IMR-90 (cell line): ENCODE measurements around the gene WDR90. TPM values are rescaled to one million over a fixed set of nuclear protein-coding genes. Genes with fewer than 3 reads are reported as not detected.

Experiments
- ATAC-seq: fragments of 200-7000 bp; cut with Tn5 transposase; 2 replicates; pipeline ENCODE4 v1.9.1; 2020; ENCODE audit warnings: low read depth, mild to moderate bottlenecking, moderate library complexity
- BruUV-seq: library from RNA; stranded (reverse); fragments of 400-500 nt; replicated peaks from 2 replicates; lab custom pipeline; 2021; lab: Mats Ljungman, UMichigan
- CTCF ChIA-PET: fragments of 300-600 bp; formaldehyde crosslinking; extraction: SDS; loops from one replicate; lab custom pipeline; 2021; ENCODE audit warnings: antibody characterized with exemption; lab: Yijun Ruan, JAX
- POLR2A ChIA-PET: fragments of 300-600 bp; sonication (Branson Sonifier 250); formaldehyde crosslinking; loops from one replicate; lab custom pipeline; 2022; ENCODE audit warnings: antibody characterized with exemption; ENCODE audit not compliant: unreplicated experiment; lab: Charles Lee
- DNase-seq: peaks from one replicate; pipeline ENCODE4 v3.0.0; 2013
- H2AFZ ChIP-seq: replicated peaks from 2 replicates; pipeline ENCODE3; 2013; ENCODE audit warnings: low read length, mild to moderate bottlenecking; ENCODE audit not compliant: poor library complexity
- H2AK5ac ChIP-seq: 2 replicates; pipeline ENCODE4 v1.6.1; 2013; ENCODE audit warnings: low read depth, low read length, inconsistent platforms
- H2AK9ac ChIP-seq: replicated peaks from 2 replicates; pipeline ENCODE3; 2013; ENCODE audit warnings: mild to moderate bottlenecking, low read depth, low read length, moderate library complexity; ENCODE audit not compliant: poor library complexity
- H2BK120ac ChIP-seq: 2 replicates; pipeline ENCODE4 v1.6.1; 2013; ENCODE audit warnings: low read depth, low read length, inconsistent platforms
- H2BK15ac ChIP-seq: 3 replicates; pipeline ENCODE4 v1.6.1; 2013; ENCODE audit warnings: low read depth, low read length, inconsistent platforms
- H2BK20ac ChIP-seq: 2 replicates; pipeline ENCODE4 v1.6.1; 2013; ENCODE audit warnings: low read depth, mild to moderate bottlenecking, inconsistent platforms, low read length, moderate library complexity
- H2BK5ac ChIP-seq: 2 replicates; pipeline ENCODE4 v1.6.1; 2013; ENCODE audit warnings: mild to moderate bottlenecking, low read depth, low read length, inconsistent platforms; ENCODE audit not compliant: poor library complexity, severe bottlenecking
- H3K14ac ChIP-seq: replicated peaks from 2 replicates; pipeline ENCODE4 v1.6.1; 2013; ENCODE audit warnings: low read depth, low read length, inconsistent platforms
- H3K18ac ChIP-seq: 2 replicates; pipeline ENCODE4 v1.6.1; 2013; ENCODE audit warnings: low read depth, low read length, control low read depth
- H3K23ac ChIP-seq: 2 replicates; pipeline ENCODE4 v1.6.1; 2013; ENCODE audit warnings: low read depth, low read length, inconsistent platforms
- H3K27ac ChIP-seq: 2 replicates; pipeline ENCODE4 v1.5.1; 2013; ENCODE audit warnings: mild to moderate bottlenecking, control low read depth, low read length; ENCODE audit not compliant: insufficient read depth
- H3K27me3 ChIP-seq: 2 replicates; pipeline ENCODE4 v1.6.1; 2013; ENCODE audit warnings: low read length; ENCODE audit not compliant: control insufficient read depth, insufficient read depth
- H3K36me3 ChIP-seq: 2 replicates; pipeline ENCODE4 v1.6.1; 2013; ENCODE audit warnings: low read length, mixed read lengths; ENCODE audit not compliant: control insufficient read depth, insufficient read depth
- H3K4ac ChIP-seq: 2 replicates; pipeline ENCODE4 v1.6.1; 2013; ENCODE audit warnings: low read depth, low read length, inconsistent platforms
- H3K4me1 ChIP-seq: 2 replicates; pipeline ENCODE4 v1.6.1; 2013; ENCODE audit warnings: low read length, mixed read lengths; ENCODE audit not compliant: control insufficient read depth, insufficient read depth
- H3K4me2 ChIP-seq: 2 replicates; pipeline ENCODE4 v1.6.1; 2013; ENCODE audit warnings: low read depth, mild to moderate bottlenecking, control low read depth, low read length, moderate library complexity
- H3K4me3 ChIP-seq: 2 replicates; pipeline ENCODE4 v1.5.1; 2013; ENCODE audit warnings: low read depth, mild to moderate bottlenecking, control low read depth, low read length, moderate library complexity; ENCODE audit not compliant: insufficient read depth
- H3K56ac ChIP-seq: 2 replicates; pipeline ENCODE4 v1.6.1; 2013; ENCODE audit warnings: low read length, inconsistent platforms; ENCODE audit not compliant: insufficient read depth; ENCODE audit errors: extremely low read depth
- H3K79me1 ChIP-seq, 2 experiments: 2 replicates each; pipeline ENCODE4 v1.6.1; 2013; ENCODE audit warnings: low read length in 2 of 2, inconsistent platforms in 1 of 2, low read depth in 1 of 2
- H3K9ac ChIP-seq: 2 replicates; pipeline ENCODE4 v1.6.1; 2013; ENCODE audit warnings: low read depth, low read length, control low read depth
- H3K9me1 ChIP-seq: 2 replicates; pipeline ENCODE4 v1.6.1; 2013; ENCODE audit warnings: low read length, inconsistent platforms; ENCODE audit not compliant: insufficient read depth
- H3K9me3 ChIP-seq: 2 replicates; pipeline ENCODE4 v1.6.1; 2013; ENCODE audit warnings: low read length; ENCODE audit not compliant: control insufficient read depth, insufficient read depth
- H4K20me1 ChIP-seq: 2 replicates; pipeline ENCODE4 v1.6.1; 2013; ENCODE audit warnings: low read length, inconsistent platforms; ENCODE audit not compliant: insufficient read depth
- H4K5ac ChIP-seq: 2 replicates; pipeline ENCODE4 v1.6.1; 2013; ENCODE audit warnings: mild to moderate bottlenecking, low read depth, low read length, control low read depth
- H4K8ac ChIP-seq, 2 experiments: 2 replicates each; pipeline ENCODE4 v1.6.1; 2013; ENCODE audit warnings: low read depth in 2 of 2, low read length in 2 of 2, control low read depth in 1 of 2, inconsistent platforms in 1 of 2
- H4K91ac ChIP-seq: 2 replicates; pipeline ENCODE4 v1.6.1; 2013; ENCODE audit warnings: low read depth, low read length, inconsistent platforms; ENCODE audit not compliant: insufficient read depth
- BHLHE40 ChIP-seq: fragments of 150-350 bp; IDR thresholded peaks from 2 replicates; pipeline ENCODE4 v1.6.1; 2016; ENCODE audit warnings: mild to moderate bottlenecking, low read depth, low read length
- CEBPB ChIP-seq: IDR thresholded peaks from 2 replicates; pipeline ENCODE4 v1.6.1; 2012; ENCODE audit warnings: low read depth, low read length, improper control_type of control experiment
- CHD1 ChIP-seq: IDR thresholded peaks from 2 replicates; pipeline ENCODE4 v1.6.1; 2012; ENCODE audit warnings: low read depth, low read length, improper control_type of control experiment
- CTCF ChIP-seq: conservative IDR thresholded peaks from 2 replicates; pipeline ENCODE4 v1.5.1; 2012; ENCODE audit warnings: mild to moderate bottlenecking, low read depth, low read length, improper control_type of control experiment
- ELK1 ChIP-seq: fragments of 150-350 bp; IDR thresholded peaks from 2 replicates; pipeline ENCODE4 v1.6.1; 2016; ENCODE audit warnings: low read depth, mild to moderate bottlenecking, low read length, moderate library complexity, borderline replicate concordance
- FOS ChIP-seq: fragments of 150-350 bp; IDR thresholded peaks from 2 replicates; pipeline ENCODE4 v1.6.1; 2016; ENCODE audit warnings: low read depth, low read length
- MAFK ChIP-seq: IDR thresholded peaks from 2 replicates; pipeline ENCODE4 v1.6.1; 2012; ENCODE audit warnings: low read depth, low read length, improper control_type of control experiment
- MAZ ChIP-seq: IDR thresholded peaks from 2 replicates; pipeline ENCODE4 v1.6.1; 2012; ENCODE audit warnings: low read depth, mild to moderate bottlenecking, low read length, improper control_type of control experiment, moderate library complexity, borderline replicate concordance
- MXI1 ChIP-seq: IDR thresholded peaks from 2 replicates; pipeline ENCODE4 v1.6.1; 2012; ENCODE audit warnings: low read depth, mild to moderate bottlenecking, low read length, moderate library complexity, borderline replicate concordance
- NFE2L2 ChIP-seq: fragments of 150-350 bp; IDR thresholded peaks from 2 replicates; pipeline ENCODE4 v1.6.1; 2016; ENCODE audit warnings: low read depth, mild to moderate bottlenecking, low read length
- POLR2A ChIP-seq: IDR thresholded peaks from 2 replicates; pipeline ENCODE4 v1.6.1; 2012; ENCODE audit warnings: mild to moderate bottlenecking, low read depth, low read length
- RAD21 ChIP-seq: IDR thresholded peaks from 2 replicates; pipeline ENCODE4 v1.6.1; 2012; ENCODE audit warnings: low read length, improper control_type of control experiment
- RCOR1 ChIP-seq: IDR thresholded peaks from 2 replicates; pipeline ENCODE4 v1.6.1; 2012; ENCODE audit warnings: mild to moderate bottlenecking, low read length, improper control_type of control experiment; ENCODE audit not compliant: insufficient replicate concordance
- RFX5 ChIP-seq: IDR thresholded peaks from 2 replicates; pipeline ENCODE4 v1.8.0; 2012; ENCODE audit warnings: low read depth, mild to moderate bottlenecking, low read length, moderate library complexity
- SMC3 ChIP-seq: fragments of 150-350 bp; IDR thresholded peaks from 2 replicates; pipeline ENCODE4 v1.6.1; 2016; ENCODE audit warnings: low read depth, mild to moderate bottlenecking, antibody characterized with exemption, low read length, moderate library complexity
- USF2 ChIP-seq: fragments of 150-350 bp; IDR thresholded peaks from 2 replicates; pipeline ENCODE4 v1.6.1; 2017; ENCODE audit warnings: mild to moderate bottlenecking, antibody characterized with exemption, low read length, low read depth
- WGBS, 2 experiments: methylation state at CpG; one replicate each; pipeline versions ENCODE4 v1.1.5 to v1.1.7; 2013; ENCODE audit warnings: missing lambda C conversion rate in 2 of 2; ENCODE audit not compliant: insufficient read length in 1 of 2; ENCODE audit errors: extremely low coverage in 2 of 2; 5-methylcytosine and 5-hydroxymethylcytosine counted together
- dilution Hi-C: fragments of 300-500 bp; cut with HindIII; formaldehyde crosslinking; loops from one replicate; pipeline ENCODE4 v1.14.3; 2018; ENCODE audit warnings: low sequenced_read_pairs; ENCODE audit not compliant: unreplicated experiment
- in situ Hi-C: fragments of 300-500 bp; cut with MboI; formaldehyde crosslinking; loops from 3 replicates; pipeline ENCODE4 v1.14.3; 2019; ENCODE audit warnings: low sequenced_read_pairs, inconsistent platforms, mixed read lengths
- intact Hi-C: fragments of 100-400 bp; cut with micrococcal nuclease; formaldehyde crosslinking; loops from 2 replicates; pipeline ENCODE4 v1.10.0; 2022
- polyA plus RNA-seq, 3 experiments: library from polyadenylated mRNA; depleted of rRNA; stranded (reverse); fragments of >200 nt; gene quantifications; 2 replicates each; pipeline ENCODE4 v1.2.3, GENCODE V29; 2012; ENCODE audit warnings: low replicate concordance in 1 of 3
- total RNA-seq: library from RNA; depleted of rRNA; stranded (reverse); fragments of >200 nt; gene quantifications from 2 replicates; pipeline ENCODE4 v1.2.3, GENCODE V29; 2012

WDR90 gene
- total and polyA plus RNA-seq, 2 of the 4 experiments (the other 2 are of a cell fraction), result 1.4 to 18.7 TPM

- intact Hi-C loops (no loop called here), in situ Hi-C loops (no loop called here), dilution Hi-C loops (no loop called here)
- Histone ChIP-seq H3K56ac (no peak overlapping the region), H2AFZ (no peak overlapping the region), H2BK5ac (no peak overlapping the region), H3K27me3 (no peaks in the 10 kb centered on the region), H2AK5ac (no peak overlapping the region), H4K20me1 (peaks cover 17% of the 10 kb centered on the region), H4K8ac (no peak overlapping the region), H4K5ac (no peak overlapping the region), H3K9ac (no peak overlapping the region), H3K27ac (no peak overlapping the region), H4K91ac (no peak overlapping the region), H3K4ac (no peak overlapping the region), H2BK20ac (no peak overlapping the region), H3K9me3 (no peaks in the 10 kb centered on the region; the same call in 1 of the 2 replicates), H2BK15ac (no peak overlapping the region), H3K79me1 (peaks cover 12 to 36% of the 10 kb centered on the region in 2 experiments), H3K23ac (no peak overlapping the region), H3K4me3 (no peak overlapping the region), H3K18ac (no peak overlapping the region), H3K4me2 (no peak overlapping the region), H2AK9ac (no peak overlapping the region), H3K36me3 (0 out of 2 replicates have a peak, but pooled peaks cover 2% of the 10 kb centered on the region), H2BK120ac (no peak overlapping the region), H3K9me1 (peaks cover 3% of the 10 kb centered on the region; the same call in 1 of the 2 replicates), H3K4me1 (no peaks in the 10 kb centered on the region), H3K14ac (no peak overlapping the region)
- no CpG with 5 or more reads among the region's 13 CpGs for WGBS, 2 experiments
- ATAC-seq (no peak), DNase-seq (no peak)
- ChIA-PET POLR2A (no interaction called here), CTCF (no interaction called here)
- no peak for TF ChIP-seq MAZ
- no peak for TF ChIP-seq ELK1
- TF ChIP-seq CEBPB, result no peak
- no peak for TF ChIP-seq MXI1
- no peak for TF ChIP-seq BHLHE40
- no peak for TF ChIP-seq POLR2A
- no peak for TF ChIP-seq SMC3
- TF ChIP-seq MAFK, result no peak
- no peak for TF ChIP-seq NFE2L2
- TF ChIP-seq FOS, result no peak
- no peak for TF ChIP-seq RCOR1
- no peak for TF ChIP-seq RAD21
- TF ChIP-seq CTCF, result no peak
- TF ChIP-seq USF2, result no peak
- TF ChIP-seq RFX5, result no peak
- no peak for TF ChIP-seq CHD1
- BruUV-seq, result no TSS peak
Measured at GRCh38 chr16:609316-609715, 39.8 kb upstream of the WDR90 start.
